HUDEP-2 (cell line): Measurements from ENCODE around the gene ARL1.
"Not testable (repeated sequence)": the region's sequence is repeated elsewhere in the genome, so short reads cannot be mapped to it uniquely, and the experiment has no call there.

Experiments
- DNase-seq, 76 experiments: peaks; one replicate each; lab custom pipeline; 2025; ENCODE audit not compliant: unreplicated experiment in 76 of 76; lab: John Stamatoyannopoulos, UW

Gene ARL1

GRCh38 chr12:101407436-101408345 lies at the start of gene ARL1:
Gene ARL1 (minus strand): TSS chr12:101407772. CDS start chr12:101407645, 127 bp downstream.
- peak in 75 of 76 experiments; percentile 8 to 90 (median 74) for DNase-seq

DNA sequence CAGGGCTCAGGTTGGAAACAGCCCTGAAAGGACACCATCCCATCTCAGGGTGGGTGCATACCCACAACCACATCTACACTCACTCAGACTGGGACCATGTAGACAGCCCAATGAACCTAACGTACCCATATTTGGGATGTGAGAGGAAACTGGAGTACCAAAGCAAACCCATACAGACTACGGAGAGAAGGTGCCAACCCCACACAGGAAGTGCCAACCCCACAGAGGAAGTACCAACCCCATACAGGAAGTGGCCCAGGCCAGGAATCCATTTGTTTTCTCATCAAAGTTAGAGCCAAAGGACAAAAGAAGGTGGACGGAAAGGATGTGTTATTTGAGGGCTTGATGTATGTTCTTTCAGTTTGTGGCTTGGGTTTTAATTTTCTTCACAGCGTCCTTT lies 48.1 kb upstream of the ARL1 start:
- no peak for DNase-seq

DNA sequence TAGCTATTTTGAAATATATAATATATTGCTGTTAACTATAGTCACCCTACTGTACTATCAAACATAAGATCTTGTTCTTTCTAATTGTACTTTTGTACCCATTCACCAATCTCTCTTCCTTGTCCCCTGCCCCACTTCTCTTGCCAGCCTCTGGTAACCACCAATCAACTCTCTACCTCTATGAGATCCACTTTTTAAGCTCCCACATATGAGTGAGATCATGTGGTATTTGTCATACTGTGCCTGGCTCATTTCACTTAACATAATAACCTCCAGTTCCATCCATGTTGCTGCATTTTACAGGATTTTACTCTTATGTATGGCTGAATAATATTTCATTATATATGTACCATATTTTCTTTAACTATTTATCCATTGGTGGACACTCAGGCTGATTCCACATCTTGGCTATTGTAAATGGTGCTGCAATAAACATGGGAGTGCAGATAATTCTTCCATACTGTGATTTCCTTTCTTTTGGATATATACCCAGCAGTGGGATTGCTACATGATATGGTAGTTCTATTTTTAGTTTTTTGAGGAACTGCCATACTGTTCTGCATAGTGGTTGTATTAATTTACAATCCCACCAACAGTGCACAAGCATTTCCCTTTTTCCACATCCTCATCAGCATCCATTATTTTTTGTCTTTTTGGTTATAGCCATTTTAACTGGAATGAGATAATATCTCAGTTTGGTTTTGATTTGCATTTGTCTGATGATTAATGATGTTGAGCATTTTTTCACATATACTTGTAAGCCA lies 34.1 kb upstream of the ARL1 start:
- DNase-seq: no peak

GRCh38 chr12:101439236-101439635 lies 31.7 kb upstream of the ARL1 start:
- DNase-seq: no peak

DNA sequence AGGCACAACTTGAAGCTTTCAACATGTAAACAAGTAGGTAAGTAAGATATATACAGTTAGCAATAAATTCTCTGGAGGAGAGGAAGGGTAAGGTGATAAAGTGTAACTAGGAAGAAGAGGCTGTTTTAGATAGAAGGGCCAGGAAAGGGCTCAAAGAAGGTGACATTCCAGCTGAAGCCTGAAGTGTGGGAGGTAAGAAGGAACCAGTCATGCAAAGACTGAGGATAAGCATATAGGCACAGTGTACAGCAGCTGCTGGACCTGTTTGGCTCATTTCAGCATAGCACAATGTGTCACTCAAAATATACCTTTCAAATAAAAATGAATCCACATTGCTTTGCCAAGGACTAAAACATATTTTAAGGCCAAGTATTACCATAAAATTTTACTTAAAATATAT lies 28.6 kb upstream of the ARL1 start:
- DNase-seq: no peak

DNA sequence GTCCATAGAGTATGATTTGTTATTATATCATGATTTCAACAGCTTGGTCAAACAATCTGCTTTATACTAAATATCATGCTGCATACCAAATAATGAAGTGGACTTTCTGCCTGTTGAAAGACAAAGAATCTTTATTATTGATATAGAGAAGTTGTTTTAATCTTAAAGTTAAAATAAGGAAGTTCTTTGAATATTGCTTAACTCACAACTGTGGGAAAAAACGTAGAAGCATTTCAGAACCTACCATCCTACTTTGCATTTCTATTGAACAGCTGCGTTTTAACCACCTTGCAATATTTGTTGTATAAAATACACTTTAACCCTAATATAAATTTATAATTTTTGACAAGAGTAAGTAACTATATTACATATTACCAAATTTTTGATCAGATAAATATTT lies 22.9 kb upstream of the ARL1 start:
- DNase-seq: no peak

DNA sequence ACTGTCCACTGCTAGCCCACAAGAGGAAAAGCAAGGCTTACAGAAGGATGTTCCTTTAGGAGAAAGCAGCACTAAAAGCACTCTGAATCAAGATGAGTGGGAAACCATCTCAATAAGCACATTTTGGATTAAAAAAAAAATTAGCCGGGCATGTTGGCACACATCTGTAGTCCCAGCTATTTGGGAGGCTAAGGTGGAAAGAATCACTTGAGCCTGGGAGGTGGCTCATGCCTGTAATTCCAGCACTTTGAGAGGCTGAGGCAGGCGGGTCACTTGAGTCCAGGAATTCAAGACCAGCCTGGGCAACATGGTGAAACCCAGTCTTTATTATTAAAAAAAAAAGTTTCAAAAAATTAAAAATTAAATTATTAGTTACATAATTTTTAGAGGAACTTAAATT lies 17.0 kb upstream of the ARL1 start:
- DNase-seq: no peak

DNA sequence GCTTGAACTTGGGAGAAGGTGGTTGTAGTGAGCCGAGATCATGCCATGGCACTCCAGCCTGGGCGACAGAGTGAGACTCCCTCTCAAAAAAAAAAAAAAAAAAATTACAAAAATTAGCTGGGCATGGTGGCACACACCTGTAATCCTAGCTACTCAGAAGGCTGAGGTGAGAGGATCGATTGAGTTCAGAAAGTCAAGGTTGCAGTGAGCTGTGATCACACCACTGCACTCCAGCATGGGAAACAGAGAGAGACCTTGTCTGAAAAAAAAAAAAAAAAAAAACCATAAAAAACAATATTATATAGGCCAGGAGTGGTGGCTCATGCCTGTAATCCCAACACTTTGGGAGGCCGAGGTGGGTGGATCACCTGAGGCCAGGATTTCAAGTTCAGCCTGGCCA lies 14.5 kb upstream of the ARL1 start:
- not testable (repeated sequence) for DNase-seq

GRCh38 chr12:101415228-101415627 lies 7.7 kb upstream of the ARL1 start:
- DNase-seq: no peak

DNA sequence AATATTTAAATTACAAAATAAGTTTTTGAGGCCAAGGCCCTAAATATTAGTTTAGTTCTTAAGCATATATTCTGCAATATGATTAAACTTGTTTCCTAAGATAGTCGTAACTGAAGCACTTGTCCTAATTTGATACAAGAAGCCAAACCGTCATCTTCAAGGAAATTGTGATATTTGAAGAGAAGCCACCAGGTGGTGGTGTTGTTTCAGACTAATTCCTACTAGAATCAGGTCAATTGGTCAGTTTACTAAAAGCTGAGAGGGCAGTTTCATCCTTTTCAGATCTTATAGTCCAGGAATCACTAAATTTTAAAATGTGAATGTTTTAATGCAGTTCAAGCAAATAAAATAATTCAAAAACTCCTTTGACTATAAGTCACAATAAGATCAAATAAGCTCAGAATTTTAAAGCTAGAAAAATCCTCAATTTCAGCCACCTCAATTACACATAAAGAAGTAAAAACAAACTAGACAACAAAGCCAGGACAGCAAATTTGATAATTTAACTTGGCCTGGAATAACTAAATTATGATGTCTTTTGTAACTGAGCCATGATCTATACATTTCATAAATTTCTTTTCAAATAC lies 7.1 kb upstream of the ARL1 start:
- DNase-seq: peak in 29 of 76 experiments; percentile 1 to 51 (median 23)

DNA sequence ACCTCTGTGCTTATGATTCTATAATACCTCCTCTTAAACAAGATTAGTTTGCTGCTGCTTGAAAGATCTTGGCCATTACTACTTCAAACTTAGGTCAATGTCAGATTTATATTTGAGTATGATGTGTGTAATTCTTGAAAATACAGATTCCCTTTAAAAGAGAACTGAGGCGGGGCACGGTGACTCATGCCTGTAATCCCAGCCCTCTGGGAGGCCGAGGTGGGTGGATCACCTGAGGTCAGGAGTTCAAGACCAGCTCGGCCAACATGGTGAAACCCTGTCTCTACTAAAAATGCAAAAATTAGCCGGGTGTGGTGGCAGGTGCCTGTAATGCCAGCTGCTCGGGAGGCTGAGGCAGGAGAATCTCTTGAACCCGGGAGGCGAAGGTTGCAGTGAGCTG lies 2.6 kb upstream of the ARL1 start:
- DNase-seq: not testable (repeated sequence)

DNA sequence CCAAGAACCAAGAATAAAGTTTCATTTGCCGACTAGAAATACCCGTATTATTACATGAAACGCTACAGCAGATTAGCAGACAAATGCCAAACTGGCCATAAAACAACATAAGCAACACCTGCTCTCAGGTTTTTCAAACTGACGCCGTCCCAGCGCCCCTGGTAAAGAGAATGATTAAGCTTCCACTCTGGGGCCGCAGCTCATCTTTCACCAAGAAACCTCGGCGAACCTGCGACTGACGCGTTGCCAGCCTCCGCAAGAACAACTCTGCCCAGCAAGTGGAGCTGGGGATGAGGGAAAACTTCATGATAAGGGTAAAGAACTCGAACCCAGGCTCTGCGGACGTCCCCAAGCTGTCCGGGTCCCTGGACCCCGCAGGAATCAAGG lies 530 bp downstream of the ARL1 start:
- peak in 7 of 76 experiments; percentile 14 to 47 (median 30) for DNase-seq

- DNase-seq: not testable (repeated sequence)
Measured at GRCh38 chr12:101391181-101391580, 16.4 kb downstream of the ARL1 start.

DNA sequence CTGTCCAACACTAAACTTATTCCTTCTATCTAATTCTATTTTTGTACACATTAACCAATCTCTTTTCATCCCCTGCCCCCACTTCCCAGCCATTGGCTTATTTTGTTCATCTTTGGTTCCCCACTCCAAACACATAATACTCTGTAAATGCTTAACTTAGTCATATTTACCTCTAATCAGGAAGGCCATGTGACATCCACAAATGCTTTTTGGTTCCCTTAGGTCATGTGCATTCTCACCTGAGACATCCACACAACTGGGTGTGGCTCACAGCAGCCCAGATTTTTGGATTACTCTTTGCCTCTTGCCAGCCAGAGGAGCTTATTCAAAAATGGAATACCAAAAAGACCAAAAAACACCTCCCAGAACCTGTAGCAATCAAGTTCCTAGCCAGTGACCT lies 28.4 kb downstream of the ARL1 start:
- no peak for DNase-seq

- DNase-seq: no peak
Measured at GRCh38 chr12:101375573-101375972, 32.0 kb downstream of the ARL1 start.

- DNase-seq: no peak
Measured at GRCh38 chr12:101372431-101372830, 35.1 kb downstream of the ARL1 start.

- DNase-seq: no peak
Measured at GRCh38 chr12:101368016-101368415, 39.6 kb downstream of the ARL1 start.

DNA sequence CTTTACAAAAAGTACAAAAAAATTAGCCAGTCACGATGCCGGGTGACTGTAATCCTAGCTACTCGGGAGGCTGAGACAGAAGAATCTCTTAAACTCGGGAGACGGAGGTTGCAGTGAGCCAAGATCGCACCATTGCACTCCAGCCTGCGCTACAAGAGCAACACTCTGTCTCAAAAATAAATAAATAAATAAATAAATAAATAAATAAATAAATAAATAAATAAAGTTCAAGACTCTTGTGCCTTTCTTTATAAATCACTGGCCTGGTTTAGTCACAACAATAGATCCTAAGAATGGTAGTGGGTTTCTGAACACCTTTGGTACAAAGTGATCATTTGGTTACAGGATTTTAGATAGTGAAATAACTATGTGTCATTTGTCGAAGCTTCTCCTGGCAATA lies 46.1 kb downstream of the ARL1 start:
- no peak for DNase-seq

DNA sequence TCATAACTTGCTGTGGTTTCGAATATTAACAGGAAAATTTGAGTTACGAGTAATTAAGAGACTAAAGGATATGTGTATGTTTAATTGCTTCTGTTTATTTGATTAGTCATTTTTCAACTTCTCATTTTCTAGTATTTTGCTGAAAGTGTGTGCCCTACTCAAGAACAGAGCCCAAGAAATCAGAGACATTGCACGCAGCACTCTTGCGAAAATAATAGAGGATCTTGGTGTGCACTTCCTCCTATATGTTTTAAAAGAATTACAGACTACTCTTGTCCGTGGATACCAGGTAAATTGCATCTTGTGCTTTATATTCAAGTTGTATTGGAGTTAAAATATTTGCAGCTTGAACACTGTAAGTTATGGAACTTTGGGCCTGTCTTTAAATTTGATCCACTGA lies 50.8 kb downstream of the ARL1 start:
- no peak for DNase-seq

- no peak for DNase-seq
Measured at GRCh38 chr12:101351682-101352081, 55.9 kb downstream of the ARL1 start.

DNA sequence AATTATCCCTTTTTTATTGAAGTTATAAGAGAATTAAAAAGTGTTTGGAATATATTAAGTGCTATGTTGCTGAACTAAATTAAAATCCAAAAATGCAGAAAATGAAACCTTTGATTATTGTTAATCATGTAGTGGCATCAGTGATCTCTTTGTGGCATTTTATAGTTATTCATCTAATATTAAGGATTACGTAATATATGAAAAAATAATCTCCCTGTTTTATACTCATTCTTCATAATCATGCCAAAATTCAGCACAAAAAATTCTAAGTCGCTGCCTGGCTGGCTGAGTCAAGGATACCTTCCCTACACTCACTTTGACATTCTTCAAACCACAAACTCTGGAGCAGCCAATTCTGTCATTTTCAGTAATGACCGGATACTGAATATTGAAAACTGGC lies 63.7 kb downstream of the ARL1 start:
- DNase-seq: no peak
